Fibroblast of skin of back (primary cell): ENCODE results near the gene TFE3.
"Not testable (repeated sequence)": the region's sequence is repeated elsewhere in the genome, so short reads cannot be mapped to it uniquely, and the experiment has no call there.

Experiments
- DNase-seq: peaks from one replicate; pipeline ENCODE4 v3.0.0-alpha.2; 2013

The TFE3 gene

GRCh38 chrX:48999030-48999429 is 44.1 kb downstream of the TFE3 start:
- no peak for DNase-seq

GRCh38 chrX:48998391-48998790 is 44.8 kb downstream of the TFE3 start:
- DNase-seq, result no peak

- DNase-seq, result no peak
These were observed 45.3 kb downstream of the TFE3 start for GRCh38 chrX:48997865-48998264.

GRCh38 chrX:48997455-48997854 is 45.7 kb downstream of the TFE3 start:
- no peak for DNase-seq

- DNase-seq, result no peak
These were observed 46.2 kb downstream of the TFE3 start for GRCh38 chrX:48996969-48997368.

GRCh38 chrX:48992341-48992740 is 50.8 kb downstream of the TFE3 start:
- no peak for DNase-seq

- no peak for DNase-seq
These were observed 53.7 kb downstream of the TFE3 start for GRCh38 chrX:48989483-48989882.

GRCh38 chrX:48983896-48984295 is 59.3 kb downstream of the TFE3 start:
- DNase-seq, result no peak

- DNase-seq, result no peak
These were observed 60.1 kb downstream of the TFE3 start for GRCh38 chrX:48983081-48983480.

- DNase-seq, result no peak
These were observed 62.0 kb downstream of the TFE3 start for GRCh38 chrX:48981178-48981577.

GRCh38 chrX:48980341-48980740 is 62.8 kb downstream of the TFE3 start:
- not testable (repeated sequence) for DNase-seq
